Panc1 (cell line): Measurements from ENCODE around the gene CCBE1. TPM values are rescaled to one million over a fixed set of nuclear protein-coding genes. Genes with fewer than 3 reads are reported as not detected.

Experiments
- ATAC-seq: fragments of 200-7000 bp; cut with Tn5 transposase; 2 replicates; pipeline ENCODE4 v1.9.1; 2020; ENCODE audit warnings: mild to moderate bottlenecking, moderate library complexity
- BruUV-seq: library from RNA; stranded (reverse); fragments of 400-500 nt; replicated peaks from 2 replicates; lab custom pipeline; 2021; lab: Mats Ljungman, UMichigan
- CTCF ChIA-PET: fragments of 300-600 bp; sonication (Branson Sonifier 250); formaldehyde crosslinking; loops from one replicate; lab custom pipeline; 2022; ENCODE audit warnings: antibody characterized with exemption; lab: Charles Lee
- POLR2A ChIA-PET: fragments of 300-600 bp; sonication (Branson Sonifier 250); formaldehyde crosslinking; loops from one replicate; lab custom pipeline; 2022; ENCODE audit warnings: antibody characterized with exemption; lab: Charles Lee
- DNase-seq: peaks from one replicate; pipeline ENCODE4 v3.0.0-alpha.2; 2010; ENCODE audit warnings: low read depth, low spot score
- H3K27ac ChIP-seq: 2 replicates; pipeline ENCODE4 v1.5.1; 2011; ENCODE audit warnings: mild to moderate bottlenecking, low read length, inconsistent platforms
- H3K27me3 ChIP-seq: fragments of 200-500 bp; sonication (Bioruptor generic); 2 replicates; pipeline ENCODE4 v1.6.0; 2014; ENCODE audit warnings: low read length, inconsistent platforms; ENCODE audit not compliant: control insufficient read depth, insufficient read depth
- H3K36me3 ChIP-seq: fragments of 200-500 bp; sonication (Bioruptor generic); 2 replicates; pipeline ENCODE4 v1.5.1; 2014; ENCODE audit warnings: inconsistent platforms, mild to moderate bottlenecking, low read length, moderate library complexity; ENCODE audit not compliant: control insufficient read depth, insufficient read depth
- H3K4me1 ChIP-seq: 2 replicates; pipeline ENCODE4 v1.5.1; 2011; ENCODE audit warnings: inconsistent platforms, mild to moderate bottlenecking, low read length, moderate library complexity; ENCODE audit not compliant: control insufficient read depth, insufficient read depth
- H3K4me3 ChIP-seq, 2 experiments: 2 replicates each; pipeline ENCODE4 v1.5.1; 2011 to 2012; ENCODE audit warnings: low read depth in 2 of 2, low read length in 2 of 2, mild to moderate bottlenecking in 2 of 2, inconsistent platforms in 1 of 2, moderate library complexity in 1 of 2
- H3K9me3 ChIP-seq: fragments of 200-500 bp; sonication (Bioruptor generic); 2 replicates; pipeline ENCODE4 v1.5.1; 2014; ENCODE audit warnings: low read depth, mild to moderate bottlenecking, inconsistent platforms, low read length, moderate library complexity; ENCODE audit not compliant: control insufficient read depth, insufficient read depth
- POLR2AphosphoS5 ChIP-seq: IDR thresholded peaks from 2 replicates; pipeline ENCODE4 v1.6.1; 2012; ENCODE audit warnings: mild to moderate bottlenecking, low read depth, low read length, moderate library complexity
- SIN3A ChIP-seq: IDR thresholded peaks from 2 replicates; pipeline ENCODE4 v1.6.1; 2012; ENCODE audit warnings: low read depth, mild to moderate bottlenecking, low read length, moderate library complexity, borderline replicate concordance; ENCODE audit not compliant: insufficient read depth
- TCF7L2 ChIP-seq: IDR thresholded peaks from 2 replicates; pipeline ENCODE4 v1.6.1; 2011; ENCODE audit warnings: mild to moderate bottlenecking, low read depth, low read length, inconsistent platforms
- in situ Hi-C: cut with HindIII; loops from 2 replicates; pipeline ENCODE4 v1.10.0; 2016; ENCODE audit warnings: low sequenced_read_pairs, low pct_unique_long_range_greater_than_20kb
- intact Hi-C: fragments of 100-400 bp; cut with micrococcal nuclease; formaldehyde crosslinking; loops from one replicate; pipeline ENCODE4 v1.10.0; 2022; ENCODE audit not compliant: unreplicated experiment
- total RNA-seq: library from RNA; stranded (reverse); gene quantifications from one replicate; pipeline ENCODE4 v1.2.1, GENCODE V29; 2021; ENCODE audit not compliant: unreplicated experiment
- TF ChIP-seq, protein P1 (sequence below), 2 experiments: IDR thresholded peaks; 2 replicates each; pipeline ENCODE4 v1.6.1; 2011 to 2012; ENCODE audit warnings: low read depth in 2 of 2, control low read depth in 1 of 2, low read length in 1 of 2, mild to moderate bottlenecking in 1 of 2, moderate library complexity in 1 of 2; ENCODE audit not compliant: insufficient read depth in 1 of 2
- TF ChIP-seq, protein P2 (sequence below): fragments of 450-650 bp; IDR thresholded peaks from 2 replicates; pipeline ENCODE4 v1.5.1; 2017; ENCODE audit warnings: mild to moderate bottlenecking

CCBE1 gene
- total RNA-seq, 1 experiment from 2014 or later, result 0.13 TPM

DNA sequence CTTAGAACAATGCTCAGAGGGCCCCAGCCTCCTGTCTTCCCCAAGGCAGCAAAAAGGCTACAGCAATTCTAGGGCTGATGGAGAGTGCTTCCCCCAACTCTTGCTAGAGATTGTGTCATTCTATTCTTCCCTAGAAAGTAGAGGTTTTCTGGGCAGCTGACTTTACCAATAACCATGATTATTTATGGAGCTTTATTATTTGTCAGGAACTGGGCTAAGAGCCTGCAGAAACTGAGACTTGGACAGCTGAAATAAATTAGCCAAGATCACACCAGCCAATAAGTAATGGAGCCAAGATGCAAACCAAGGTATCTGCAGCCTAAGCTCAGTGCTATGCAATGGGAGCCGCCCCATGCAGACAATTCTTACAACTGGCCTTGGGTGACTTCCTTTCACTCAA lies 84.8 kb downstream of the CCBE1 start:
- BruUV-seq, result no TSS peak
- POLR2A ChIA-PET, result no interaction called here
- H3K4me3 ChIP-seq, result no peak overlapping the region
- no peaks in the 10 kb centered on the region for H3K36me3 ChIP-seq
- H3K27ac ChIP-seq, result no peak overlapping the region
- no peaks in the 10 kb centered on the region for H3K27me3 ChIP-seq
- CTCF ChIA-PET, result no interaction called here
- no peaks in the 10 kb centered on the region for H3K4me1 ChIP-seq
- in situ Hi-C loops (no loop called here), intact Hi-C loops (no loop called here)
- no peak for DNase-seq
- H3K9me3 ChIP-seq, result no peaks in the 10 kb centered on the region
- no peak for ATAC-seq
- TF ChIP-seq, protein P1, sequence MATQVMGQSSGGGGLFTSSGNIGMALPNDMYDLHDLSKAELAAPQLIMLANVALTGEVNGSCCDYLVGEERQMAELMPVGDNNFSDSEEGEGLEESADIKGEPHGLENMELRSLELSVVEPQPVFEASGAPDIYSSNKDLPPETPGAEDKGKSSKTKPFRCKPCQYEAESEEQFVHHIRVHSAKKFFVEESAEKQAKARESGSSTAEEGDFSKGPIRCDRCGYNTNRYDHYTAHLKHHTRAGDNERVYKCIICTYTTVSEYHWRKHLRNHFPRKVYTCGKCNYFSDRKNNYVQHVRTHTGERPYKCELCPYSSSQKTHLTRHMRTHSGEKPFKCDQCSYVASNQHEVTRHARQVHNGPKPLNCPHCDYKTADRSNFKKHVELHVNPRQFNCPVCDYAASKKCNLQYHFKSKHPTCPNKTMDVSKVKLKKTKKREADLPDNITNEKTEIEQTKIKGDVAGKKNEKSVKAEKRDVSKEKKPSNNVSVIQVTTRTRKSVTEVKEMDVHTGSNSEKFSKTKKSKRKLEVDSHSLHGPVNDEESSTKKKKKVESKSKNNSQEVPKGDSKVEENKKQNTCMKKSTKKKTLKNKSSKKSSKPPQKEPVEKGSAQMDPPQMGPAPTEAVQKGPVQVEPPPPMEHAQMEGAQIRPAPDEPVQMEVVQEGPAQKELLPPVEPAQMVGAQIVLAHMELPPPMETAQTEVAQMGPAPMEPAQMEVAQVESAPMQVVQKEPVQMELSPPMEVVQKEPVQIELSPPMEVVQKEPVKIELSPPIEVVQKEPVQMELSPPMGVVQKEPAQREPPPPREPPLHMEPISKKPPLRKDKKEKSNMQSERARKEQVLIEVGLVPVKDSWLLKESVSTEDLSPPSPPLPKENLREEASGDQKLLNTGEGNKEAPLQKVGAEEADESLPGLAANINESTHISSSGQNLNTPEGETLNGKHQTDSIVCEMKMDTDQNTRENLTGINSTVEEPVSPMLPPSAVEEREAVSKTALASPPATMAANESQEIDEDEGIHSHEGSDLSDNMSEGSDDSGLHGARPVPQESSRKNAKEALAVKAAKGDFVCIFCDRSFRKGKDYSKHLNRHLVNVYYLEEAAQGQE (IDR thresholded peaks at IDR 0.05; ENCODE audit: insufficient read depth in 1 of 2, low read depth in 2 of 2, low read length in 1 of 2), result no peak
- TF ChIP-seq POLR2AphosphoS5 (no peak), TCF7L2 (no peak), SIN3A (no peak)
- TF ChIP-seq, protein P2, sequence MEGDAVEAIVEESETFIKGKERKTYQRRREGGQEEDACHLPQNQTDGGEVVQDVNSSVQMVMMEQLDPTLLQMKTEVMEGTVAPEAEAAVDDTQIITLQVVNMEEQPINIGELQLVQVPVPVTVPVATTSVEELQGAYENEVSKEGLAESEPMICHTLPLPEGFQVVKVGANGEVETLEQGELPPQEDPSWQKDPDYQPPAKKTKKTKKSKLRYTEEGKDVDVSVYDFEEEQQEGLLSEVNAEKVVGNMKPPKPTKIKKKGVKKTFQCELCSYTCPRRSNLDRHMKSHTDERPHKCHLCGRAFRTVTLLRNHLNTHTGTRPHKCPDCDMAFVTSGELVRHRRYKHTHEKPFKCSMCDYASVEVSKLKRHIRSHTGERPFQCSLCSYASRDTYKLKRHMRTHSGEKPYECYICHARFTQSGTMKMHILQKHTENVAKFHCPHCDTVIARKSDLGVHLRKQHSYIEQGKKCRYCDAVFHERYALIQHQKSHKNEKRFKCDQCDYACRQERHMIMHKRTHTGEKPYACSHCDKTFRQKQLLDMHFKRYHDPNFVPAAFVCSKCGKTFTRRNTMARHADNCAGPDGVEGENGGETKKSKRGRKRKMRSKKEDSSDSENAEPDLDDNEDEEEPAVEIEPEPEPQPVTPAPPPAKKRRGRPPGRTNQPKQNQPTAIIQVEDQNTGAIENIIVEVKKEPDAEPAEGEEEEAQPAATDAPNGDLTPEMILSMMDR, result no peak

- no TSS peak for BruUV-seq
- no peak for ATAC-seq
- CTCF ChIA-PET, result no interaction called here
These were observed 86.6 kb downstream of the CCBE1 start for GRCh38 chr18:59610546-59611140.

More at GRCh38 chr18:59610546-59611140, 86.6 kb downstream of the CCBE1 start:
- no peaks in the 10 kb centered on the region for H3K27me3 ChIP-seq
- no peak for DNase-seq
- intact Hi-C loops (no loop called here), in situ Hi-C loops (no loop called here)
- H3K4me1 ChIP-seq, result no peaks in the 10 kb centered on the region
- H3K9me3 ChIP-seq, result no peaks in the 10 kb centered on the region
- no peaks in the 10 kb centered on the region for H3K36me3 ChIP-seq
- no peak overlapping the region for H3K27ac ChIP-seq
- H3K4me3 ChIP-seq, result no peak overlapping the region
- POLR2A ChIA-PET, result interaction anchor here (0.6 kb wide), 1 partner anchor 611 kb away, joined by 21 read pairs; no protein-coding TSS in a partner anchor
- no peak for TF ChIP-seq POLR2AphosphoS5
- TF ChIP-seq, protein P2, result no peak
- TF ChIP-seq SIN3A, result no peak
- TF ChIP-seq, protein P1 (IDR thresholded peaks at IDR 0.05; ENCODE audit: insufficient read depth in 1 of 2, low read depth in 2 of 2, low read length in 1 of 2), result no peak
- TF ChIP-seq TCF7L2, result no peak
